ENCODE data around the gene MRPL30. TPM values are rescaled to one million over a fixed set of nuclear protein-coding genes. Genes with fewer than 3 reads are reported as not detected.

Gene MRPL30
- 31.6 to 70.5 TPM (median 32.1 TPM) in 5 replicates for total RNA-seq (2022; extraction: Qiagen RNA extraction)

DNA sequence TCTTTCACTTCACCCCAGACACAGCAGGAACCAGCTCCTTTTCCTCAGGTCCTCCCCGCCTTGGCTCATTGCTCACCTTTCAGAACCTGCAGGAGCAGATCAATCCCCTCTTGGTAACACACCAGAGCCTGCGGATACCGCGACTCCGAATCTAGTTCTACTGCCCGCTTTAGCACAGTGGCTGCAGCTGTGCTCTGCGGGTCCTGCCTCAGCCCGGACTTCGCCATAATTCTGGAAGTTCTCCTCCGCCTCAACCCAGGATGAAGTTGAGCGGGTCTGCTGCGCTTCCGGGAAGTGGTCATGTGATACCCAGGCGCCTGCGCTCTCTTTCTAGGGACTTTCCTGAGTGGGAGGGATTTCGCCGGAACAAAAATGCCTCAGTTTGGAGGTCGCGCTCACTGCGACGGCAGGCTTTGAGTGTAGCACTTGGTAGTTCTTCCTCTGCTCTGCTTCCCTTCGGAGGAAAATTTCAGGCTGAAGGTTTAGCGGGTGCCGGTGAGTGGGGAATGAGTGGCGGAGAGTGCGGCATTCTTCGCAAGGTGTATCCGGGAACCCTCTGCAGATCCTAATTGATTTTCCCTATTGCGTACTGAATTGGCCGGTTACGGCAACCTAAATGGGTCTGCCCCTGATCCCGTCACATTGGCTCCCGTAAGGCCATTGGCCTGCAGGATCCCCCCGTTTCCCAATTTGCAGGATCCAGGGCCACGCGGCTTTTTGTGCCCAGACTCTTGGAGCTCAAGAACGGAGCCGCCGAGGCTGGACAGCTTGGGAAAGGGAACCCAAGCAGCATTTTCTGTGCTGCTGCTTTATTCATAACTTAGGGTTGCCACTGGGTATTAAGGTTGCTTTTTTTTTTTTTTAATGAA lies at the start of gene MRPL30, which contains the start of gene MITD1:
Gene MRPL30 (plus strand): TSS at position 430 of the 869 bp plus-strand sequence. CDS start 5,020 bp downstream, outside the sequence.
Gene MITD1 (minus strand): TSS at position 304 of the 869 bp plus-strand sequence. CDS start 77 bp downstream, at position 227.

DNA sequence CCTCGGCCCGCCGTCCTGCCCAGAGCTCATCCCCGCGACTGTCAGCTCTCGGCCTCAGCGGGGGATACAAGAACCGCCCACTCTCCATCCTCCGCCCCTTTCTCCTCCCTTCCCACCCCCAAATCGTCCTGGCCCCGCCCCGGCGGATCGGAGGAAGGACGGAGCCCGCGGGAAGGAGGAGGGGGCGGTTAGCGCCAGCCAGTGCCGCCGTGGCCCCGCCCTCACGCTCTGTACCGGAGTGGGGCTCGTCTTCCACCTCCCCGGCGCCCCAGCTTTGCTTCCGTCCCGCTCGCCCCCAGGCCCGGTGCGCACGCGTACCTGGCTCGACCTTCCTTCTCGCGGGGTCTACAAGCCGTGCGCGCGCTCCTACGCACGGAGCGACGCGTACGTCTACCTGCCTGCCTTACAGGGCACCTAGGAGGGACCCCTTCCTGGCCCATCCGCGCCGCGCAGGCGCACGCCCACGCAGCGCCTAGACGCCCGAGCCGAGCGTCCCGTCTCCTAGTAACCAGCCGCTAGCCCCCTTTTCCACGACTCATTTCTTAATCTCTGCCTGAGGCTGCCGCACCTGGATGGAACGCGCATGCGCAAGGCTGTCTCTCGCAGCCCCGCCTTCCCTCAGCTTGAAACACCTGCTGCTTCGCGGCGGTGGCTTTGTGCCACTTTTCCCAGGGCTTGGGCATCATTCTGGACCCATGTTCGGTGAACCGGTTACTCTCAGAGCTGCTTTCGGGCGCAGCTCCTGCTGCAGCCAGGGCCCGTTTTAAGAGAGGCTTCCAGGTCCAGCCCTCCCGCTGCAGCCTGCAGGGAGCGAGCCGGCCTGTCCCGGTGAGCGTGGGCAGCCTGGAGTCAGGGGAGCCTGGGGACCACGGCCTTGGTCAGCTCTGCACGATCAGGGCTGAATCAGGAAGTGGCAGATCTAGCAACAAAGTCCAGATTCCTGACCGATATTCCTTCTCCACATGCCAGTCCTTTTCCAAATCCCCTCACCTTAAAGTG lies 39.6 kb upstream of the MRPL30 start, which contains the start of gene C2orf15:
Gene C2orf15 (plus strand): TSS at position 598 of the 999 bp plus-strand sequence. CDS start 8,852 bp downstream, outside the sequence.

GRCh38 chr2:99154643-99155536 lies 26.1 kb upstream of the MRPL30 start, which contains the start of the genes LIPT1 and TSGA10:
LIPT1 (plus strand) TSS chr2:99154967; CDS start chr2:99161958, 6,991 bp downstream.
TSGA10 (minus strand) TSS chr2:99154942; CDS start chr2:99109439, 45,503 bp downstream.

Other genes starting within 250 kb of the MRPL30 start
- 0.97 to 2.0 TPM (median 1.4 TPM) in 5 replicates for gene CRACDL, start 245.0 kb upstream of the MRPL30 start, total RNA-seq (2022; extraction: Qiagen RNA extraction)
- gene C2orf15, start 39.5 kb upstream of the MRPL30 start, total RNA-seq (2022; extraction: Qiagen RNA extraction), result 0.39 to 0.95 TPM (median 0.54 TPM) in 5 replicates
- 1.8 to 5.3 TPM (median 4.6 TPM) in 5 replicates for gene TSGA10, start 26.2 kb upstream of the MRPL30 start, total RNA-seq (2022; extraction: Qiagen RNA extraction)
- gene LIPT1, start 26.2 kb upstream of the MRPL30 start, total RNA-seq (2022; extraction: Qiagen RNA extraction), result 3.2 to 3.8 TPM (median 3.7 TPM) in 5 replicates
- 24.0 to 35.8 TPM (median 26.7 TPM) in 5 replicates for gene MITD1, start 126 bp upstream of the MRPL30 start, total RNA-seq (2022; extraction: Qiagen RNA extraction)
- gene LYG2, start 74.5 kb downstream of the MRPL30 start, total RNA-seq (2022; extraction: Qiagen RNA extraction), result not detected in 5 replicates
- gene LYG1, start 120.0 kb downstream of the MRPL30 start, total RNA-seq (2022; extraction: Qiagen RNA extraction), result 0.82 to 2.2 TPM (median 1.4 TPM) in 5 replicates
- gene TXNDC9, start 155.1 kb downstream of the MRPL30 start, total RNA-seq (2022; extraction: Qiagen RNA extraction), result 37.8 to 55.6 TPM (median 39.8 TPM) in 5 replicates
- gene EIF5B, start 156.2 kb downstream of the MRPL30 start, total RNA-seq (2022; extraction: Qiagen RNA extraction), result 55.0 to 81.0 TPM (median 55.7 TPM) in 5 replicates